ENCODE results near the gene ADGRL1. TPM values are rescaled to one million over a fixed set of nuclear protein-coding genes. Genes with fewer than 3 reads are reported as not detected.
A peak's percentile ranks its signal among the peaks of the same experiment; 100 is the strongest.

The ADGRL1 gene
- total and polyA plus RNA-seq, 9 of the 15 experiments (the other 6 are each of a cell fraction or from before 2014, with no cell fraction given): 0.14 to 37.0 (median 8.6) TPM

- TF ChIP-seq SIN3A (IDR thresholded peaks at IDR 0.05; ENCODE audit: borderline replicate concordance in 2 of 2, control insufficient read depth in 1 of 2, low read depth in 2 of 2, low read length in 2 of 2) (peak; percentile 44 to 54; a peak in 1 of 4 replicates), MECOM (CRISPR knock-in tag; IDR thresholded peaks at IDR 0.05) (no peak), PHB (CRISPR knock-in tag; IDR thresholded peaks at IDR 0.05) (0 out of 2 replicates have a peak, but pooled peaks have one; percentile 53), GTF2B (IDR thresholded peaks at IDR 0.05; ENCODE audit: extremely low read depth, insufficient read length) (no peak), BRCA1 (IDR thresholded peaks at IDR 0.05) (no peak), BRCA1 (CRISPR knock-in tag; IDR thresholded peaks at IDR 0.05) (no peak), TFE3 (CRISPR knock-in tag; IDR thresholded peaks at IDR 0.05) (no peak), U2AF2 (optimal IDR thresholded peaks at IDR 0.05; ENCODE audit: low read depth, low read length) (no peak), ZNF3 (CRISPR knock-in tag; IDR thresholded peaks at IDR 0.05) (no peak), ZFPM2 (CRISPR knock-in tag; IDR thresholded peaks at IDR 0.05) (no peak), USF1 (CRISPR knock-in tag; IDR thresholded peaks at IDR 0.05) (0 out of 2 replicates have a peak, but pooled peaks have one; percentile 12), GTF3C2 (IDR thresholded peaks at IDR 0.05; ENCODE audit: borderline replicate concordance, extremely low read depth, insufficient read length) (no peak), IFI16 (CRISPR knock-in tag; IDR thresholded peaks at IDR 0.05) (no peak), SRSF9 (IDR thresholded peaks at IDR 0.05; ENCODE audit: borderline replicate concordance, low read depth, low read length) (no peak), ZNF24 (IDR thresholded peaks at IDR 0.05) (peak; percentile 17; the same call in 1 of the 2 replicates), SMARCC2 (IDR thresholded peaks at IDR 0.05; ENCODE audit: low read depth) (no peak), KDM1A (IDR thresholded peaks at IDR 0.05) (no peak), ZNF699 (CRISPR knock-in tag; IDR thresholded peaks at IDR 0.05; ENCODE audit: insufficient replicate concordance) (no peak), HINFP (tag; conservative IDR thresholded peaks at IDR 0.05; ENCODE audit: low read depth) (no peak), ZBTB8A (IDR thresholded peaks at IDR 0.05; ENCODE audit: partially characterized antibody) (no peak)
Measured at GRCh38 chr19:14118165-14119051, 87.6 kb downstream of the ADGRL1 start (continued).
